A549 treated with GW870086 at 1 μM for 4 hours (cell line): ENCODE data around the gene CENPF. TPM values are rescaled to one million over a fixed set of nuclear protein-coding genes. Genes with fewer than 3 reads are reported as not detected.

Experiments
- total RNA-seq: library from RNA; stranded (reverse); fragments of 200-300 nt; extraction: Qiagen RNA extraction; gene quantifications from 5 replicates; pipeline ENCODE4 v1.2.3, GENCODE V29; 2022; ENCODE audit warnings: low read depth

The CENPF gene, protein sequence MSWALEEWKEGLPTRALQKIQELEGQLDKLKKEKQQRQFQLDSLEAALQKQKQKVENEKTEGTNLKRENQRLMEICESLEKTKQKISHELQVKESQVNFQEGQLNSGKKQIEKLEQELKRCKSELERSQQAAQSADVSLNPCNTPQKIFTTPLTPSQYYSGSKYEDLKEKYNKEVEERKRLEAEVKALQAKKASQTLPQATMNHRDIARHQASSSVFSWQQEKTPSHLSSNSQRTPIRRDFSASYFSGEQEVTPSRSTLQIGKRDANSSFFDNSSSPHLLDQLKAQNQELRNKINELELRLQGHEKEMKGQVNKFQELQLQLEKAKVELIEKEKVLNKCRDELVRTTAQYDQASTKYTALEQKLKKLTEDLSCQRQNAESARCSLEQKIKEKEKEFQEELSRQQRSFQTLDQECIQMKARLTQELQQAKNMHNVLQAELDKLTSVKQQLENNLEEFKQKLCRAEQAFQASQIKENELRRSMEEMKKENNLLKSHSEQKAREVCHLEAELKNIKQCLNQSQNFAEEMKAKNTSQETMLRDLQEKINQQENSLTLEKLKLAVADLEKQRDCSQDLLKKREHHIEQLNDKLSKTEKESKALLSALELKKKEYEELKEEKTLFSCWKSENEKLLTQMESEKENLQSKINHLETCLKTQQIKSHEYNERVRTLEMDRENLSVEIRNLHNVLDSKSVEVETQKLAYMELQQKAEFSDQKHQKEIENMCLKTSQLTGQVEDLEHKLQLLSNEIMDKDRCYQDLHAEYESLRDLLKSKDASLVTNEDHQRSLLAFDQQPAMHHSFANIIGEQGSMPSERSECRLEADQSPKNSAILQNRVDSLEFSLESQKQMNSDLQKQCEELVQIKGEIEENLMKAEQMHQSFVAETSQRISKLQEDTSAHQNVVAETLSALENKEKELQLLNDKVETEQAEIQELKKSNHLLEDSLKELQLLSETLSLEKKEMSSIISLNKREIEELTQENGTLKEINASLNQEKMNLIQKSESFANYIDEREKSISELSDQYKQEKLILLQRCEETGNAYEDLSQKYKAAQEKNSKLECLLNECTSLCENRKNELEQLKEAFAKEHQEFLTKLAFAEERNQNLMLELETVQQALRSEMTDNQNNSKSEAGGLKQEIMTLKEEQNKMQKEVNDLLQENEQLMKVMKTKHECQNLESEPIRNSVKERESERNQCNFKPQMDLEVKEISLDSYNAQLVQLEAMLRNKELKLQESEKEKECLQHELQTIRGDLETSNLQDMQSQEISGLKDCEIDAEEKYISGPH (N-terminal part only)
- total RNA-seq: 66.6 to 80.0 TPM (median 70.1 TPM) in 5 replicates

DNA sequence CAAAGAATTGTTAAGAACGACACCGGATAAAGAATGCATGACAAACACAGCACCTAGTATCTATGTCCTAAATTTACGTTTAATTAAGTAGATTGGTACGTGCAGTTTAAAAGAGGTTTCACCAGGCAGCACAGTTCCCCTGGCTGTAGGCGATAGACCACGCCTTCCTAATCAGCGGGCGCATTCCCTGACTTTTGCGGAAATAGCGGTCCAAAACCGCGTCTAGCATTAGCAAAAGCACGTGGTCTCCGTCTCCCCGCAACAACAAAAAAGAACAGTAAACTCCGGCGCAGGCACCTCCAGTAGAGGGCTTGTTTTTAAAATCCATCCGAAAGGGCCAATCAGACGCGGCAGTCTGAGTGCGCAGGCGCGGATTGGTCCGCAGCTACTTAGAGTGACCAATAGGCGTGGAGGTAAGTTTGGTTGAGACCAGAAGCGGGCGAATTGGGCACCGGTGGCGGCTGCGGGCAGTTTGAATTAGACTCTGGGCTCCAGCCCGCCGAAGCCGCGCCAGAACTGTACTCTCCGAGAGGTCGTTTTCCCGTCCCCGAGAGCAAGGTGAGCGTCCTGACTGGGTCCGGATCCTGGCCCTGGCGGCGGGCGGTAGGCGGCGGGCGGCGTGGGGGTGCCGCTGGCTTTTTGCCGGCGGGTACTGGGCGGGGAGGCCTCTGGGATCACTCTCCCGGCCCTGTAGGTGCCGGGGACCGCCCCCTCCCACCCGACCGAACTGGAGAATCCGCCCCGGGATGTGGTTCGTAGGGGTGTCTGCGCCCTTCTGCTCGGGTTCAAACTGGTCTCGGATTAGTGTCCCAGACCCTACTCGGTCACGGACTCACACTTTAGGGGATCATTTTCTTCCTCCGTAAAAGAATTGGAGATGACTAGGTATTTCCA, at the start of gene CENPF:
Gene CENPF, plus strand, starts transcription at position 432 of the 894 bp plus-strand sequence. CDS start 10,560 bp downstream, outside the sequence.

Other genes with a start within 250 kb of the CENPF start
- 8.5 to 15.4 TPM (median 11.5 TPM) in 5 replicates for gene PTPN14, start 51.6 kb upstream of the CENPF start, total RNA-seq